ENCODE data around the gene DRAXIN. TPM values are rescaled to one million over a fixed set of nuclear protein-coding genes. Genes with fewer than 3 reads are reported as not detected.

The DRAXIN gene
- total and polyA plus RNA-seq, 11 donors, result 0.03 to 0.29 (median 0.10) TPM; not detected in 4

- Histone ChIP-seq H3K9me3 (no peaks in the 10 kb centered on the region), H3K4me1 (peaks cover 0 to 15% (median 5%) of the 10 kb centered on the region in 12 donors), H3K36me3 (peaks cover 0 to 58% (median 29%) of the 10 kb centered on the region in 9 donors), H3K27me3 (no peaks in the 10 kb centered on the region), H3K4me3 (no peak overlapping the region), H3K27ac (no peak overlapping the region)
- WGBS, 4 donors, result 69 to 85% (median 85%) methylated on average over 5 to 9 of the region's 9 CpGs
- TF ChIP-seq POLR2A (IDR thresholded peaks at IDR 0.05) (no peak), CTCF (IDR thresholded peaks at IDR 0.05) (peak; percentile 23 to 68 (median 40))
- DNase-seq, result peak in 3 of 5 donors; percentile 61 to 77 (median 61)
- ATAC-seq, result peak; percentile 14 to 66 (median 57)
- intact Hi-C loops (cut with DNase I), result no loop called here
Measured at GRCh38 chr1:11749203-11749689, 57.7 kb downstream of the DRAXIN start.

- ATAC-seq (no peak), DNase-seq (peak in 1 of 5 donors; percentile 30)
- TF ChIP-seq POLR2A (IDR thresholded peaks at IDR 0.05) (no peak), CTCF (IDR thresholded peaks at IDR 0.05) (no peak)
- WGBS, 4 donors, result 92 to 97% (median 94%) methylated on average over 13 to 15 of the region's 15 CpGs
- Histone ChIP-seq H3K36me3 (peaks cover 0 to 58% (median 29%) of the 10 kb centered on the region in 9 donors), H3K9me3 (no peaks in the 10 kb centered on the region), H3K27ac (no peak overlapping the region), H3K4me3 (no peak overlapping the region), H3K27me3 (no peaks in the 10 kb centered on the region), H3K4me1 (peaks cover 0 to 15% (median 5%) of the 10 kb centered on the region in 12 donors)
- intact Hi-C loops (cut with DNase I), result no loop called here
Measured at GRCh38 chr1:11749996-11750395, 58.5 kb downstream of the DRAXIN start.

GRCh38 chr1:11751087-11751486 is 59.6 kb downstream of the DRAXIN start:
- 91 to 96% (median 93%) methylated on average over 7 to 9 of the region's 9 CpGs for WGBS, 4 donors
- peaks cover 0 to 15% (median 5%) of the 10 kb centered on the region in 12 donors for H3K4me1 ChIP-seq
- H3K27me3 ChIP-seq, result no peaks in the 10 kb centered on the region
- no peak overlapping the region for H3K27ac ChIP-seq
- DNase-seq (peak in 1 of 5 donors; percentile 51), ATAC-seq (no peak)
- no peaks in the 10 kb centered on the region for H3K9me3 ChIP-seq
- peaks cover 0 to 51% (median 25%) of the 10 kb centered on the region in 9 donors for H3K36me3 ChIP-seq
- TF ChIP-seq POLR2A (IDR thresholded peaks at IDR 0.05) (no peak), CTCF (IDR thresholded peaks at IDR 0.05) (no peak)
- H3K4me3 ChIP-seq, result no peak overlapping the region
- intact Hi-C loops (cut with DNase I), result no loop called here

GRCh38 chr1:11752359-11753088 is 61.0 kb downstream of the DRAXIN start:
- Histone ChIP-seq H3K9me3 (no peaks in the 10 kb centered on the region), H3K27me3 (no peaks in the 10 kb centered on the region), H3K4me1 (peaks cover 0 to 5% (median 0%) of the 10 kb centered on the region in 12 donors), H3K27ac (no peak overlapping the region), H3K36me3 (peaks cover 0 to 37% (median 19%) of the 10 kb centered on the region in 9 donors), H3K4me3 (no peak overlapping the region)
- peak in 1 of 5 donors; percentile 33 for DNase-seq
- ATAC-seq, result no peak
- no peak for TF ChIP-seq POLR2A (IDR thresholded peaks at IDR 0.05)
- no peak for TF ChIP-seq CTCF (IDR thresholded peaks at IDR 0.05)
- intact Hi-C loops (cut with DNase I), result no loop called here
- 68 to 74% (median 71%) methylated on average over 16 to 17 of the region's 17 CpGs for WGBS, 4 donors

Data from heart left ventricle (tissue), 16 donors.